Skeletal muscle satellite cell (primary cell): Measurements from ENCODE around the gene SLC35G2.
A peak's percentile ranks its signal among the peaks of the same experiment; 100 is the strongest.

ENCODE experiments used
- H3K27me3 ChIP-seq: 2 replicates; pipeline ENCODE4 v1.7.0; 2013; ENCODE audit warnings: low read length; ENCODE audit not compliant: control insufficient read depth, insufficient read depth
- H3K36me3 ChIP-seq: 2 replicates; pipeline ENCODE4 v1.7.0; 2013; ENCODE audit warnings: mild to moderate bottlenecking, control low read depth, low read length; ENCODE audit not compliant: insufficient read depth
- H3K4me1 ChIP-seq: 2 replicates; pipeline ENCODE4 v1.7.0; 2013; ENCODE audit warnings: low read length; ENCODE audit not compliant: control insufficient read depth, insufficient read depth
- H3K4me2 ChIP-seq: 2 replicates; pipeline ENCODE4 v1.7.0; 2013; ENCODE audit warnings: mild to moderate bottlenecking, low read length
- H3K4me3 ChIP-seq: 2 replicates; pipeline ENCODE4 v1.7.0; 2013; ENCODE audit warnings: low read length
- H3K9ac ChIP-seq: 2 replicates; pipeline ENCODE4 v1.7.0; 2013; ENCODE audit warnings: mild to moderate bottlenecking, low read depth, low read length, moderate library complexity
- H3K9me3 ChIP-seq: replicated peaks from 2 replicates; pipeline ENCODE4 v1.7.0; 2013; ENCODE audit warnings: mild to moderate bottlenecking, control low read depth, low read length

Gene SLC35G2

DNA sequence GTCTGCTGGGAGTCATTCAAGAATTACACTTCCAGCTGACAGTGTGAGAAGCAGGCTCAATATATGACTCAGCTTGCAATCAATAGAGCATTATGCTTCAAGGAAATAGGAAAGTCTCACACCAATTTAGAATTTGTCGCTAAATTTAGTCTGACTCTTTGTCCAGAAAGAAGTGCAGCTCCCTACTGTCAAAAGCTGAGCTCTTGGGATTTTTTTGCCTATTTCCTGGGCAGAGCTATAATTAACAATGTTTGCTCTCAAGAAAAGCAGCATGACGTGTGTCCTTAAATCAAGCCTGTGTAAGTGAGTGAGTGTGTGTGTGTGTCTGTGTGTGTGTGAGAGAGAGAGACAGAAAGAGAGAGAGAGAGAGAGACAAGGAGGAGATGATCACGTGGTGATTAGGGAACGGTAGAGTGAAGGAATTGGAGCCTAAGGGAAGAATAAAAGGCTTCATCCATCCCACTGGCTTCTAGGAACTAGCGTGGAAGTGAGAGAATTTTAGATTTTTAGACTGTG lies 16.4 kb upstream of the SLC35G2 start:
- H3K9ac ChIP-seq: no peak overlapping the region
- H3K9me3 ChIP-seq: no peaks in the 10 kb centered on the region
- no peak overlapping the region for H3K4me2 ChIP-seq
- no peaks in the 10 kb centered on the region for H3K27me3 ChIP-seq
- no peak overlapping the region for H3K4me3 ChIP-seq
- no peaks in the 10 kb centered on the region for H3K36me3 ChIP-seq
- H3K4me1 ChIP-seq: no peaks in the 10 kb centered on the region

DNA sequence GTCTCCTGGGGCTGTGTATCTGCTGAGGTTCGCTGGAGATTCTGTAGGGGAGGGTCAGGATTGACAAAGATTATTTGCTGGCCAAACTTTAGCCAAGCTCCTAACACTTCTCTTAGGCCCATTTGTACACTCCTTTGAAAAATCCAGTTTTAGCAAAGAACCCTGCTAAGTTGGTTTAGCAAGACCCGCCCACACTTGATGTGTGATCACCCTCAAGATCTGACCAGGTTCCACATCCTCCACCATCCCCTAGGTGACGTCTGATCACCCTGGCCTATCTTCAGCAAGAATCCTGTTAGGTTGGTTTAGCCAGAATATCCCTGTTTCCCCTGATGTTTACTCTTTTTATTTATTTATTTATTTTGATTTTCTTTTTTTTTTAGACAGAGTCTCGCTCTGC lies 14.8 kb upstream of the SLC35G2 start:
- no peaks in the 10 kb centered on the region for H3K9me3 ChIP-seq
- no peak overlapping the region for H3K4me3 ChIP-seq
- H3K4me1 ChIP-seq: no peaks in the 10 kb centered on the region
- H3K9ac ChIP-seq: no peak overlapping the region
- no peaks in the 10 kb centered on the region for H3K36me3 ChIP-seq
- no peaks in the 10 kb centered on the region for H3K27me3 ChIP-seq
- H3K4me2 ChIP-seq: no peak overlapping the region

GRCh38 chr3:136804813-136805212 lies 14.1 kb upstream of the SLC35G2 start:
- H3K9ac ChIP-seq: no peak overlapping the region
- no peaks in the 10 kb centered on the region for H3K4me1 ChIP-seq
- H3K36me3 ChIP-seq: no peaks in the 10 kb centered on the region
- no peaks in the 10 kb centered on the region for H3K9me3 ChIP-seq
- H3K4me3 ChIP-seq: no peak overlapping the region
- H3K4me2 ChIP-seq: no peak overlapping the region
- H3K27me3 ChIP-seq: no peaks in the 10 kb centered on the region

DNA sequence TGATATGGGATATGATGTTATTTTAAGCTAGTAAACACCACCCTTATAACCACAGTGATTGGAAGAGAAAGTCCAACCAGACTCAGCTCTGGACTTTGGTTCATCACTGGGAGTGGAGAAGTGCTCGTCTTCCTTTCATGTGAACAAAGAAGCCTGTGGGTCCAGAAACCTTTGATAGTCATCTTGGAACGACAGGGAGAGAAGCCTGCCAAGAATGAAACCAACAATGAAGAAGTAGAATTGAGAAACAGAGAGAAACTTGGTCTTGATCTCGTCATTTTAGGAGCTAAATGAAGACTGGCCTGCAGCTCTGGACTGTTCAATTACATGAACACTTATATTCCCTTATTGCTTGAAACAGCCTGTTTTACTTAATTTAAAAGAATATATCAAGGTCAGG lies 13.1 kb upstream of the SLC35G2 start:
- Histone ChIP-seq H3K4me1 (no peaks in the 10 kb centered on the region), H3K9ac (no peak overlapping the region), H3K4me2 (no peak overlapping the region), H3K4me3 (no peak overlapping the region), H3K36me3 (no peaks in the 10 kb centered on the region), H3K27me3 (no peaks in the 10 kb centered on the region), H3K9me3 (no peaks in the 10 kb centered on the region)

- H3K4me3 ChIP-seq: no peak overlapping the region
- no peaks in the 10 kb centered on the region for H3K4me1 ChIP-seq
- no peaks in the 10 kb centered on the region for H3K27me3 ChIP-seq
- no peak overlapping the region for H3K9ac ChIP-seq
- H3K4me2 ChIP-seq: no peak overlapping the region
- no peaks in the 10 kb centered on the region for H3K9me3 ChIP-seq
- H3K36me3 ChIP-seq: no peaks in the 10 kb centered on the region
Measured at GRCh38 chr3:136811701-136812100, 7.2 kb upstream of the SLC35G2 start.

- Histone ChIP-seq H3K4me2 (no peak overlapping the region), H3K9ac (no peak overlapping the region), H3K27me3 (no peaks in the 10 kb centered on the region), H3K4me1 (peaks cover 13% of the 10 kb centered on the region), H3K36me3 (no peaks in the 10 kb centered on the region), H3K4me3 (no peak overlapping the region), H3K9me3 (no peaks in the 10 kb centered on the region)
Measured at GRCh38 chr3:136817448-136817847, 1.5 kb upstream of the SLC35G2 start.

GRCh38 chr3:136818191-136818768 lies 646 bp upstream of the SLC35G2 start:
- peaks cover 13% of the 10 kb centered on the region for H3K4me1 ChIP-seq
- H3K27me3 ChIP-seq: no peaks in the 10 kb centered on the region
- H3K4me3 ChIP-seq: peak overlapping the region; percentile 88

GRCh38 chr3:136819392-136819730 lies 435 bp downstream of the SLC35G2 start:
- H3K4me1 ChIP-seq: peaks cover 13% of the 10 kb centered on the region
- H3K9me3 ChIP-seq: no peaks in the 10 kb centered on the region
- peak overlapping the region; percentile 100 for H3K4me2 ChIP-seq
- peak overlapping the region; percentile 88 for H3K4me3 ChIP-seq
- H3K27me3 ChIP-seq: no peaks in the 10 kb centered on the region
- no peaks in the 10 kb centered on the region for H3K36me3 ChIP-seq
- H3K9ac ChIP-seq: peak overlapping the region; percentile 89

More at GRCh38 chr3:136818191-136818768, 646 bp upstream of the SLC35G2 start:
- peak overlapping the region; percentile 89 for H3K9ac ChIP-seq
- H3K9me3 ChIP-seq: no peaks in the 10 kb centered on the region
- no peaks in the 10 kb centered on the region for H3K36me3 ChIP-seq
- H3K4me2 ChIP-seq: peak overlapping the region; percentile 100

DNA sequence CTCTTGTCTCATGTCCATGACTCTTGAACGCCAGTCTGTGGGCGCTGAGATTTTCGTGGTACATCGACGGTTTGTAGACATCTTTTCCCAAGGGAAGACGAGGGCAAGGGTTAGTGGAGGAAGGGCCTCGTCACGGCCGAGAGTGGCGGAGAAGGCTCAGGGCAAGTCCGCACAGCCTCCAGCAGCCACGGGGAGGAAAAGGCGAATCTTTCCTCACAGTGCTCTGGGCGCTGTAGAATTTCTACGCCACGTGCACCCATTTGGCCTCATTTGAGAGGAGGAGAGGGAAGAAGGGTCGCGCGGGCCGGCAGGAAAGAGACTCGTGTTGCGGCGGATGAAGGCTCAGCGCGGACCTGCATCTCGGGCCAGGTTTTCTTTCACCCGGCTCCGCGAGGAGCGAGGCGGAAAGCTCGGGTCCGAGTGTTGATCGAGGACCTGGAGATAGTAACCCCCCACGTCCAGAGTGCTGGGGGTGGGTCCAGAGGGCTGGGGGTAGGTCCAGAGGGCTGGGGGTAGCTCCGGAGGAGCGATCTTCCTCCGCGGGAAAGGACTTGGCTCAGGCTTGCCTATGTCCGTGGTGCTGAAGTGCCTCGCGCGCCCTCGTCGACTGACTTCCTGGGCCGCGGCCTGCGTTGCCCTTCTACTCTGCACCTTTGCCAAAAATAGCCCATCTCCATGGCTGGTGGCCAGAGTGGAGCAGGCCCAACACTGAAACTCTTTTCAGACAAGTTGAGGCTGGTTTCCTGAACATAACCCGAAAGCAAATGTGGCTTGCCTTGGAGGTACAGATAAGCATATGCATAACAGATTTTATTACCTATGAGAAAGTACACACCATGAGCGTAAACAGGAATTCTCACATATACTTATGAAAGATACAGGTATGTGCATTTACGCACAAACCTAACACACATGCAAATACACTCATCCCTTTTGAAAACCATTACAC lies 1.1 kb downstream of the SLC35G2 start:
- Histone ChIP-seq H3K4me3 (peak overlapping the region; percentile 88), H3K27me3 (no peaks in the 10 kb centered on the region), H3K4me1 (peaks cover 13% of the 10 kb centered on the region), H3K9me3 (no peaks in the 10 kb centered on the region), H3K4me2 (peak overlapping the region; percentile 100), H3K36me3 (no peaks in the 10 kb centered on the region), H3K9ac (peak overlapping the region; percentile 89)

GRCh38 chr3:136831461-136831860 lies 12.5 kb downstream of the SLC35G2 start:
- H3K4me3 ChIP-seq: no peak overlapping the region
- no peaks in the 10 kb centered on the region for H3K4me1 ChIP-seq
- H3K36me3 ChIP-seq: no peaks in the 10 kb centered on the region
- H3K27me3 ChIP-seq: no peaks in the 10 kb centered on the region
- H3K4me2 ChIP-seq: no peak overlapping the region
- H3K9me3 ChIP-seq: no peaks in the 10 kb centered on the region
- no peak overlapping the region for H3K9ac ChIP-seq

GRCh38 chr3:136835089-136835812 lies 16.3 kb downstream of the SLC35G2 start:
- Histone ChIP-seq H3K4me1 (peaks cover 16% of the 10 kb centered on the region), H3K36me3 (no peaks in the 10 kb centered on the region), H3K4me3 (no peak overlapping the region), H3K4me2 (no peak overlapping the region), H3K9me3 (no peaks in the 10 kb centered on the region), H3K27me3 (no peaks in the 10 kb centered on the region), H3K9ac (no peak overlapping the region)
